GM19238 (cell line): ENCODE data around the gene SLC16A10.
"Not testable (repeated sequence)": the region's sequence is repeated elsewhere in the genome, so short reads cannot be mapped to it uniquely, and the experiment has no call there.

Source experiments
- DNase-seq: peaks from one replicate; pipeline ENCODE4 v3.0.0; 2011; ENCODE audit warnings: low spot score; ENCODE audit not compliant: insufficient read length

The SLC16A10 gene

GRCh38 chr6:111183702-111184517 is 96.6 kb downstream of the SLC16A10 start:
- no peak for DNase-seq

GRCh38 chr6:111184827-111185532 is 97.7 kb downstream of the SLC16A10 start:
- no peak for DNase-seq

GRCh38 chr6:111185954-111186353 is 98.7 kb downstream of the SLC16A10 start:
- DNase-seq = no peak

GRCh38 chr6:111187874-111188273 is 100.6 kb downstream of the SLC16A10 start:
- DNase-seq = no peak

- DNase-seq = not testable (repeated sequence)
These were observed 102.4 kb downstream of the SLC16A10 start for GRCh38 chr6:111189666-111190210.

GRCh38 chr6:111190637-111191036 is 103.3 kb downstream of the SLC16A10 start:
- DNase-seq = no peak

- DNase-seq = not testable (repeated sequence)
These were observed 103.8 kb downstream of the SLC16A10 start for GRCh38 chr6:111191136-111191535.

GRCh38 chr6:111192911-111193555 is 105.7 kb downstream of the SLC16A10 start:
- DNase-seq = no peak

GRCh38 chr6:111195656-111196055 is 108.4 kb downstream of the SLC16A10 start:
- DNase-seq = no peak

GRCh38 chr6:111198841-111199240 is 111.5 kb downstream of the SLC16A10 start:
- DNase-seq = no peak

- DNase-seq = no peak
These were observed 112.6 kb downstream of the SLC16A10 start for GRCh38 chr6:111199935-111200334.

- no peak for DNase-seq
These were observed 113.3 kb downstream of the SLC16A10 start for GRCh38 chr6:111200350-111201243.

GRCh38 chr6:111201244-111201554 is 113.9 kb downstream of the SLC16A10 start:
- DNase-seq = no peak

- no peak for DNase-seq
These were observed 114.5 kb downstream of the SLC16A10 start for GRCh38 chr6:111201764-111202163.

- DNase-seq = not testable (repeated sequence)
These were observed 116.2 kb downstream of the SLC16A10 start for GRCh38 chr6:111203539-111203938.

- no peak for DNase-seq
These were observed 117.0 kb downstream of the SLC16A10 start for GRCh38 chr6:111204305-111204704.

GRCh38 chr6:111204881-111205280 is 117.6 kb downstream of the SLC16A10 start:
- no peak for DNase-seq

- no peak for DNase-seq
These were observed 118.2 kb downstream of the SLC16A10 start for GRCh38 chr6:111205502-111205901.

- no peak for DNase-seq
These were observed 120.0 kb downstream of the SLC16A10 start for GRCh38 chr6:111207141-111207858.

GRCh38 chr6:111208933-111209332 is 121.6 kb downstream of the SLC16A10 start:
- no peak for DNase-seq
